ENCODE data around the gene CDNF.
A peak's percentile ranks its signal among the peaks of the same experiment; 100 is the strongest.

Gene CDNF

GRCh38 chr10:14879124-14879927 lies 41.5 kb upstream of the CDNF start:
- peaks cover 21% of the 10 kb centered on the region for H3K36me3 ChIP-seq (ENCODE audit: low read depth)
- DNase-seq (ENCODE audit: low spot score) (no peak), ATAC-seq (ENCODE audit: low read depth) (no peak)
- peak overlapping the region; percentile 77 for H3K27ac ChIP-seq (ENCODE audit: poor library complexity, severe bottlenecking)
- H3K4me1 ChIP-seq (ENCODE audit: insufficient read depth, poor library complexity, severe bottlenecking), result peaks cover 15% of the 10 kb centered on the region
- TF ChIP-seq, protein P1, sequence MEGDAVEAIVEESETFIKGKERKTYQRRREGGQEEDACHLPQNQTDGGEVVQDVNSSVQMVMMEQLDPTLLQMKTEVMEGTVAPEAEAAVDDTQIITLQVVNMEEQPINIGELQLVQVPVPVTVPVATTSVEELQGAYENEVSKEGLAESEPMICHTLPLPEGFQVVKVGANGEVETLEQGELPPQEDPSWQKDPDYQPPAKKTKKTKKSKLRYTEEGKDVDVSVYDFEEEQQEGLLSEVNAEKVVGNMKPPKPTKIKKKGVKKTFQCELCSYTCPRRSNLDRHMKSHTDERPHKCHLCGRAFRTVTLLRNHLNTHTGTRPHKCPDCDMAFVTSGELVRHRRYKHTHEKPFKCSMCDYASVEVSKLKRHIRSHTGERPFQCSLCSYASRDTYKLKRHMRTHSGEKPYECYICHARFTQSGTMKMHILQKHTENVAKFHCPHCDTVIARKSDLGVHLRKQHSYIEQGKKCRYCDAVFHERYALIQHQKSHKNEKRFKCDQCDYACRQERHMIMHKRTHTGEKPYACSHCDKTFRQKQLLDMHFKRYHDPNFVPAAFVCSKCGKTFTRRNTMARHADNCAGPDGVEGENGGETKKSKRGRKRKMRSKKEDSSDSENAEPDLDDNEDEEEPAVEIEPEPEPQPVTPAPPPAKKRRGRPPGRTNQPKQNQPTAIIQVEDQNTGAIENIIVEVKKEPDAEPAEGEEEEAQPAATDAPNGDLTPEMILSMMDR (IDR thresholded peaks at IDR 0.05; ENCODE audit: poor library complexity, severe bottlenecking), result no peak
- H3K9me3 ChIP-seq (ENCODE audit: severe bottlenecking), result no peaks in the 10 kb centered on the region
- H3K27me3 ChIP-seq (ENCODE audit: insufficient read depth, poor library complexity, severe bottlenecking), result no peaks in the 10 kb centered on the region
- peak overlapping the region; percentile 72 for H3K4me3 ChIP-seq (ENCODE audit: severe bottlenecking)

- Histone ChIP-seq H3K4me1 (ENCODE audit: insufficient read depth, poor library complexity, severe bottlenecking) (peaks cover 15% of the 10 kb centered on the region), H3K9me3 (ENCODE audit: severe bottlenecking) (no peaks in the 10 kb centered on the region), H3K27me3 (ENCODE audit: insufficient read depth, poor library complexity, severe bottlenecking) (no peaks in the 10 kb centered on the region), H3K4me3 (ENCODE audit: severe bottlenecking) (peak within 1 kb of the TSS; percentile 72), H3K36me3 (ENCODE audit: low read depth) (peaks cover 17% of the 10 kb centered on the region), H3K27ac (ENCODE audit: poor library complexity, severe bottlenecking) (peak within 1 kb of the TSS; percentile 77)
- TF ChIP-seq, protein P1 (IDR thresholded peaks at IDR 0.05; ENCODE audit: poor library complexity, severe bottlenecking), result no peak
- DNase-seq (ENCODE audit: low spot score) (peak; percentile 92), ATAC-seq (ENCODE audit: low read depth) (peak; percentile 79)
Measured at GRCh38 chr10:14878266-14879123, 40.7 kb upstream of the CDNF start, which contains the start of gene SUV39H2. Gene SUV39H2, plus strand, starts transcription at chr10:14878866. Its CDS starts 23 bp downstream, at chr10:14878889.

DNA sequence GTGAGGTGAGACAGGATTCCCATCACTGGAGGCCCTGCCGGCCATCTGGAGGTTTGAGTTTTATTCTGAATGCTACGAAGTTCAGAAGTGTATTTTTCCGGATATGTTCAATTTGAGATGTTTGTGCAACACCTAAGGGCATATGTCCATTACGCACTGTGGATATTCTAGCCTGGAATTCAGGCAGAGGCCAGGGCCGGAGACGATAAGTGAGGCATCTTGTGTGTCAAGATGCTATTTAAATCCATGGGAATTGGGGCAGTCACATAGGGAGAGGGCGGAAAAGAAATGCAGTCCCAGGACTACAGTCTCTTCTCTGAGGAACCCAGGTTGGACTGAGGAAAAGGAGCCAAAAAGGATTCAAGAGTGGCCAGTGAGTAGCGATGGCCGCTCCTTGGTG lies 38.9 kb upstream of the CDNF start:
- Histone ChIP-seq H3K27me3 (ENCODE audit: insufficient read depth, poor library complexity, severe bottlenecking) (no peaks in the 10 kb centered on the region), H3K36me3 (ENCODE audit: low read depth) (peaks cover 17% of the 10 kb centered on the region), H3K4me3 (ENCODE audit: severe bottlenecking) (peak overlapping the region; percentile 72), H3K9me3 (ENCODE audit: severe bottlenecking) (no peaks in the 10 kb centered on the region), H3K27ac (ENCODE audit: poor library complexity, severe bottlenecking) (peak overlapping the region; percentile 77), H3K4me1 (ENCODE audit: insufficient read depth, poor library complexity, severe bottlenecking) (peaks cover 23% of the 10 kb centered on the region)
- TF ChIP-seq, protein P1 (IDR thresholded peaks at IDR 0.05; ENCODE audit: poor library complexity, severe bottlenecking), result no peak
- ATAC-seq (ENCODE audit: low read depth) (no peak), DNase-seq (ENCODE audit: low spot score) (no peak)

DNA sequence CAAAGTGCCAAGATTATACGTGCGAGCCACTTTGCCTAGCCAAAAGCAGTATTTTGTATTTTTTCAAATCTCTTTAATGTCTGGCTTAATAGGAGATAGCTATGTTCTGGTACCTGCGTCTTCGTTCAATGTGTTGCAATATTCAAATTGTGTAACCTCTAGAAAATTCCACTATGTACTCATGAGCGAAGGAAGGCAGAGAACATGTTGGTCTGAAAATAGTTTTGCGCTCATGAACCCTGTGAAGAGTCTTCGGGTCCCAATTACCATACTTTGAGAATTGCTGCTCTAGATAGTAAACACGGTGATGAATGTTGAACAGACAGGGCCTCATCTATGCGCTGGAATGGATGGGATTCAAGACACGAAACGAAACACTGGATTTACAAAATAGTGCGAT lies 38.1 kb upstream of the CDNF start:
- no peak overlapping the region for H3K27ac ChIP-seq (ENCODE audit: poor library complexity, severe bottlenecking)
- peaks cover 18% of the 10 kb centered on the region for H3K36me3 ChIP-seq (ENCODE audit: low read depth)
- ATAC-seq (ENCODE audit: low read depth), result no peak
- no peak for DNase-seq (ENCODE audit: low spot score)
- H3K4me3 ChIP-seq (ENCODE audit: severe bottlenecking), result no peak overlapping the region
- H3K4me1 ChIP-seq (ENCODE audit: insufficient read depth, poor library complexity, severe bottlenecking), result peaks cover 22% of the 10 kb centered on the region
- TF ChIP-seq, protein P1 (IDR thresholded peaks at IDR 0.05; ENCODE audit: poor library complexity, severe bottlenecking), result no peak
- H3K9me3 ChIP-seq (ENCODE audit: severe bottlenecking), result no peaks in the 10 kb centered on the region
- H3K27me3 ChIP-seq (ENCODE audit: insufficient read depth, poor library complexity, severe bottlenecking), result no peaks in the 10 kb centered on the region
